IMR-90 (cell line): ENCODE data around the gene ADAMTSL2. TPM values are rescaled to one million over a fixed set of nuclear protein-coding genes. Genes with fewer than 3 reads are reported as not detected.

ENCODE experiments used
- ATAC-seq: fragments of 200-7000 bp; cut with Tn5 transposase; 2 replicates; pipeline ENCODE4 v1.9.1; 2020; ENCODE audit warnings: low read depth, mild to moderate bottlenecking, moderate library complexity
- BruUV-seq: library from RNA; stranded (reverse); fragments of 400-500 nt; replicated peaks from 2 replicates; lab custom pipeline; 2021; lab: Mats Ljungman, UMichigan
- CTCF ChIA-PET: fragments of 300-600 bp; formaldehyde crosslinking; extraction: SDS; loops from one replicate; lab custom pipeline; 2021; ENCODE audit warnings: antibody characterized with exemption; lab: Yijun Ruan, JAX
- POLR2A ChIA-PET: fragments of 300-600 bp; sonication (Branson Sonifier 250); formaldehyde crosslinking; loops from one replicate; lab custom pipeline; 2022; ENCODE audit warnings: antibody characterized with exemption; ENCODE audit not compliant: unreplicated experiment; lab: Charles Lee
- DNase-seq: peaks from one replicate; pipeline ENCODE4 v3.0.0; 2013
- H2AFZ ChIP-seq: replicated peaks from 2 replicates; pipeline ENCODE3; 2013; ENCODE audit warnings: low read length, mild to moderate bottlenecking; ENCODE audit not compliant: poor library complexity
- H2AK5ac ChIP-seq: 2 replicates; pipeline ENCODE4 v1.6.1; 2013; ENCODE audit warnings: low read depth, low read length, inconsistent platforms
- H2AK9ac ChIP-seq: replicated peaks from 2 replicates; pipeline ENCODE3; 2013; ENCODE audit warnings: mild to moderate bottlenecking, low read depth, low read length, moderate library complexity; ENCODE audit not compliant: poor library complexity
- H2BK120ac ChIP-seq: 2 replicates; pipeline ENCODE4 v1.6.1; 2013; ENCODE audit warnings: low read depth, low read length, inconsistent platforms
- H2BK15ac ChIP-seq: 3 replicates; pipeline ENCODE4 v1.6.1; 2013; ENCODE audit warnings: low read depth, low read length, inconsistent platforms
- H2BK20ac ChIP-seq: 2 replicates; pipeline ENCODE4 v1.6.1; 2013; ENCODE audit warnings: low read depth, mild to moderate bottlenecking, inconsistent platforms, low read length, moderate library complexity
- H2BK5ac ChIP-seq: 2 replicates; pipeline ENCODE4 v1.6.1; 2013; ENCODE audit warnings: mild to moderate bottlenecking, low read depth, low read length, inconsistent platforms; ENCODE audit not compliant: poor library complexity, severe bottlenecking
- H3K14ac ChIP-seq: replicated peaks from 2 replicates; pipeline ENCODE4 v1.6.1; 2013; ENCODE audit warnings: low read depth, low read length, inconsistent platforms
- H3K18ac ChIP-seq: 2 replicates; pipeline ENCODE4 v1.6.1; 2013; ENCODE audit warnings: low read depth, low read length, control low read depth
- H3K23ac ChIP-seq: 2 replicates; pipeline ENCODE4 v1.6.1; 2013; ENCODE audit warnings: low read depth, low read length, inconsistent platforms
- H3K27ac ChIP-seq: 2 replicates; pipeline ENCODE4 v1.5.1; 2013; ENCODE audit warnings: mild to moderate bottlenecking, control low read depth, low read length; ENCODE audit not compliant: insufficient read depth
- H3K27me3 ChIP-seq: 2 replicates; pipeline ENCODE4 v1.6.1; 2013; ENCODE audit warnings: low read length; ENCODE audit not compliant: control insufficient read depth, insufficient read depth
- H3K36me3 ChIP-seq: 2 replicates; pipeline ENCODE4 v1.6.1; 2013; ENCODE audit warnings: low read length, mixed read lengths; ENCODE audit not compliant: control insufficient read depth, insufficient read depth
- H3K4ac ChIP-seq: 2 replicates; pipeline ENCODE4 v1.6.1; 2013; ENCODE audit warnings: low read depth, low read length, inconsistent platforms
- H3K4me1 ChIP-seq: 2 replicates; pipeline ENCODE4 v1.6.1; 2013; ENCODE audit warnings: low read length, mixed read lengths; ENCODE audit not compliant: control insufficient read depth, insufficient read depth
- H3K4me2 ChIP-seq: 2 replicates; pipeline ENCODE4 v1.6.1; 2013; ENCODE audit warnings: low read depth, mild to moderate bottlenecking, control low read depth, low read length, moderate library complexity
- H3K4me3 ChIP-seq: 2 replicates; pipeline ENCODE4 v1.5.1; 2013; ENCODE audit warnings: low read depth, mild to moderate bottlenecking, control low read depth, low read length, moderate library complexity; ENCODE audit not compliant: insufficient read depth
- H3K56ac ChIP-seq: 2 replicates; pipeline ENCODE4 v1.6.1; 2013; ENCODE audit warnings: low read length, inconsistent platforms; ENCODE audit not compliant: insufficient read depth; ENCODE audit errors: extremely low read depth
- H3K79me1 ChIP-seq, 2 experiments: 2 replicates each; pipeline ENCODE4 v1.6.1; 2013; ENCODE audit warnings: low read length in 2 of 2, inconsistent platforms in 1 of 2, low read depth in 1 of 2
- H3K9ac ChIP-seq: 2 replicates; pipeline ENCODE4 v1.6.1; 2013; ENCODE audit warnings: low read depth, low read length, control low read depth
- H3K9me1 ChIP-seq: 2 replicates; pipeline ENCODE4 v1.6.1; 2013; ENCODE audit warnings: low read length, inconsistent platforms; ENCODE audit not compliant: insufficient read depth
- H3K9me3 ChIP-seq: 2 replicates; pipeline ENCODE4 v1.6.1; 2013; ENCODE audit warnings: low read length; ENCODE audit not compliant: control insufficient read depth, insufficient read depth
- H4K20me1 ChIP-seq: 2 replicates; pipeline ENCODE4 v1.6.1; 2013; ENCODE audit warnings: low read length, inconsistent platforms; ENCODE audit not compliant: insufficient read depth
- H4K5ac ChIP-seq: 2 replicates; pipeline ENCODE4 v1.6.1; 2013; ENCODE audit warnings: mild to moderate bottlenecking, low read depth, low read length, control low read depth
- H4K8ac ChIP-seq, 2 experiments: 2 replicates each; pipeline ENCODE4 v1.6.1; 2013; ENCODE audit warnings: low read depth in 2 of 2, low read length in 2 of 2, control low read depth in 1 of 2, inconsistent platforms in 1 of 2
- H4K91ac ChIP-seq: 2 replicates; pipeline ENCODE4 v1.6.1; 2013; ENCODE audit warnings: low read depth, low read length, inconsistent platforms; ENCODE audit not compliant: insufficient read depth
- CHD1 ChIP-seq: IDR thresholded peaks from 2 replicates; pipeline ENCODE4 v1.6.1; 2012; ENCODE audit warnings: low read depth, low read length, improper control_type of control experiment
- ELK1 ChIP-seq: fragments of 150-350 bp; IDR thresholded peaks from 2 replicates; pipeline ENCODE4 v1.6.1; 2016; ENCODE audit warnings: low read depth, mild to moderate bottlenecking, low read length, moderate library complexity, borderline replicate concordance
- MAFK ChIP-seq: IDR thresholded peaks from 2 replicates; pipeline ENCODE4 v1.6.1; 2012; ENCODE audit warnings: low read depth, low read length, improper control_type of control experiment
- NFE2L2 ChIP-seq: fragments of 150-350 bp; IDR thresholded peaks from 2 replicates; pipeline ENCODE4 v1.6.1; 2016; ENCODE audit warnings: low read depth, mild to moderate bottlenecking, low read length
- POLR2A ChIP-seq: IDR thresholded peaks from 2 replicates; pipeline ENCODE4 v1.6.1; 2012; ENCODE audit warnings: mild to moderate bottlenecking, low read depth, low read length
- RCOR1 ChIP-seq: IDR thresholded peaks from 2 replicates; pipeline ENCODE4 v1.6.1; 2012; ENCODE audit warnings: mild to moderate bottlenecking, low read length, improper control_type of control experiment; ENCODE audit not compliant: insufficient replicate concordance
- WGBS, 2 experiments: methylation state at CpG; one replicate each; pipeline versions ENCODE4 v1.1.5 to v1.1.7; 2013; ENCODE audit warnings: missing lambda C conversion rate in 2 of 2; ENCODE audit not compliant: insufficient read length in 1 of 2; ENCODE audit errors: extremely low coverage in 2 of 2; 5-methylcytosine and 5-hydroxymethylcytosine counted together
- dilution Hi-C: fragments of 300-500 bp; cut with HindIII; formaldehyde crosslinking; loops from one replicate; pipeline ENCODE4 v1.14.3; 2018; ENCODE audit warnings: low sequenced_read_pairs; ENCODE audit not compliant: unreplicated experiment
- in situ Hi-C: fragments of 300-500 bp; cut with MboI; formaldehyde crosslinking; loops from 3 replicates; pipeline ENCODE4 v1.14.3; 2019; ENCODE audit warnings: low sequenced_read_pairs, inconsistent platforms, mixed read lengths
- intact Hi-C: fragments of 100-400 bp; cut with micrococcal nuclease; formaldehyde crosslinking; loops from 2 replicates; pipeline ENCODE4 v1.10.0; 2022
- polyA plus RNA-seq, 3 experiments: library from polyadenylated mRNA; depleted of rRNA; stranded (reverse); fragments of >200 nt; gene quantifications; 2 replicates each; pipeline ENCODE4 v1.2.3, GENCODE V29; 2012; ENCODE audit warnings: low replicate concordance in 1 of 3
- total RNA-seq: library from RNA; depleted of rRNA; stranded (reverse); fragments of >200 nt; gene quantifications from 2 replicates; pipeline ENCODE4 v1.2.3, GENCODE V29; 2012

ADAMTSL2 gene
- total and polyA plus RNA-seq, 2 of the 4 experiments (the other 2 are of a cell fraction) = not detected

- CTCF ChIA-PET = no interaction called here
- peak overlapping the region; percentile 33 for H2AK9ac ChIP-seq
- DNase-seq = peak; percentile 36
These were observed 29.2 kb upstream of the ADAMTSL2 start for GRCh38 chr9:133505186-133505830.

More at GRCh38 chr9:133505186-133505830, 29.2 kb upstream of the ADAMTSL2 start:
- Histone ChIP-seq H4K20me1 (no peaks in the 10 kb centered on the region), H3K79me1 (no peaks in the 10 kb centered on the region), H3K9me3 (peaks cover 11% of the 10 kb centered on the region), H2AK5ac (no peak overlapping the region), H3K14ac (no peak overlapping the region), H3K27ac (no peak overlapping the region), H3K4me2 (no peak overlapping the region), H3K9ac (no peak overlapping the region), H3K4ac (no peak overlapping the region), H3K4me3 (no peak overlapping the region), H4K8ac (no peak overlapping the region), H2BK20ac (no peak overlapping the region), H2AFZ (no peak overlapping the region), H2BK5ac (no peak overlapping the region), H3K4me1 (peaks cover 10% of the 10 kb centered on the region; the same call in 1 of the 2 replicates), H2BK120ac (no peak overlapping the region), H3K18ac (no peak overlapping the region), H3K27me3 (peaks cover 15% of the 10 kb centered on the region; the same call in 1 of the 2 replicates), H3K36me3 (no peaks in the 10 kb centered on the region), H3K23ac (no peak overlapping the region), H3K9me1 (peaks cover 6% of the 10 kb centered on the region; the same call in 1 of the 2 replicates), H2BK15ac (no peak overlapping the region), H3K56ac (no peak overlapping the region), H4K5ac (no peak overlapping the region), H4K91ac (no peak overlapping the region)
- in situ Hi-C loops (no loop called here), intact Hi-C loops (no loop called here), dilution Hi-C loops (no loop called here)
- ATAC-seq = no peak
- BruUV-seq = no TSS peak
- 91% methylated on average over 8 of the region's 13 CpGs; no CpG with 5 or more reads in 1 of the 2 experiments for WGBS, 2 experiments
- POLR2A ChIA-PET = no interaction called here
- no peak for TF ChIP-seq MAFK
- TF ChIP-seq POLR2A = no peak
- TF ChIP-seq CHD1 = no peak
- TF ChIP-seq NFE2L2 = no peak
- no peak for TF ChIP-seq ELK1
- TF ChIP-seq RCOR1 = no peak
